HuH-7.5 (cell line): Measurements from ENCODE around the gene COPA.
"Not testable (repeated sequence)": the region's sequence is repeated elsewhere in the genome, so short reads cannot be mapped to it uniquely, and the experiment has no call there.

ENCODE experiments used
- DNase-seq: peaks from one replicate; pipeline ENCODE4 v3.0.0; 2011; ENCODE audit warnings: low spot score

The COPA gene

DNA sequence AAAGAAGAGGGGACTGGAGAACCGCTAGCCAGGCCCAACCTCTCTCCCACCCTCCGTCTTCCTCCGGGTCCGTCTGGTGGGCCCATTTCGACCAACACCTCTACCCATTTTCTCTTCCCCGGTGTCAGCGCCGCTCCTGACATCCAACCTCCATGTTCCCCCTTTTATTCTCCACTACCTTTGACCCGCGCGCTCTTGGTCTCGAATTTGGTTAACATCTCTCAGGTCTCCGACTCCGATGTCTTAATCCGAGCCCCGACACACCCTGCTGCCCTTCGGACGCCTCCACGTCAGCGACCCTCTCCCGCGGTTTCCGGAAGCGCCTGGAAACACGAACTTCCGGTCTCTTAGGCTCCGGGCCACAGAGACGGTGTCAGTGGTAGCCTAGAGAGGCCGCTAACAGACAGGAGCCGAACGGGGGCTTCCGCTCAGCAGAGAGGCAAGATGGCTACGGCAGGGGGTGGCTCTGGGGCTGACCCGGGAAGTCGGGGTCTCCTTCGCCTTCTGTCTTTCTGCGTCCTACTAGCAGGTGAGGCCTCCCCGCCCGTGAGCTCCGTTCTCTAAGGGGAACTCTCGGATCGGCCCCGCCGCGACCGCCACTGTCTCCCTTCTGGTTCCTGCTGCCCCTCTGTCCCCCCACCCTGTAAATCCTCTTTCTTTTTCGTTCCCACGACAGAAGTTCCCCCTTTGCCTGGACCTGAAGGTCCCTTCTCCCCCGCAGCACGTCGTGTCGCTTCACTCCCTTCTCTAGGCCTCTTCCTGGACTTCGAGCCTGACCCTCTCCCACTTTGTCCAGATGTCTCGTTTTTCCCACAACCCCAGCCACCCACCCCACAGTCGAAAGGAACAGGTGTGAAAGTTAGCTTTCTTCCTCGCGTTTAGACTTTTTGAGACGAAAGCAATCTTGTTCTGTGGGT is at the start of gene COPA, which contains the start of gene NCSTN:
Gene COPA (minus strand): TSS at position 298 of the 917 bp plus-strand sequence. CDS start 80 bp downstream, at position 218.
Gene NCSTN (plus strand): TSS at position 431 of the 917 bp plus-strand sequence. CDS start 14 bp downstream, at position 445.
- DNase-seq: peak; percentile 65

DNA sequence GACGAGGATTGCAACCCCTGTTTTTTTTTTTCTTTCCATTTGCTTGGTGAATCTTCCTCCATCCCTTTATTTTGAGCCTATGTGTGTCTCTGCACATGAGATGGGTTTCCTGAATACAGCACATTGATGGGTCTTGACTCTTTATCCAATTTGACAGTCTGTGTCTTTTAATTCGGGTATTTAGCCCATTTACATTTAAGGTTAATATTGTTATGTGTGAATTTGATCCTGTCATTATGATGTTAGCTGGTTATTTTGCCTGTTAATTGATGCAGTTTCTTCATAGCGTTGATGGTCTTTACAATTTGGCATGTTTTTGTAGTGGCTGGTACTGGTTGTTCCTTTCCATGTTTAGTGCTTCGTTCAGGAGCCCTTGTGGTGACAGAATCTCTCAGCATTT is 45.4 kb upstream of the COPA start:
- not testable (repeated sequence) for DNase-seq

DNA sequence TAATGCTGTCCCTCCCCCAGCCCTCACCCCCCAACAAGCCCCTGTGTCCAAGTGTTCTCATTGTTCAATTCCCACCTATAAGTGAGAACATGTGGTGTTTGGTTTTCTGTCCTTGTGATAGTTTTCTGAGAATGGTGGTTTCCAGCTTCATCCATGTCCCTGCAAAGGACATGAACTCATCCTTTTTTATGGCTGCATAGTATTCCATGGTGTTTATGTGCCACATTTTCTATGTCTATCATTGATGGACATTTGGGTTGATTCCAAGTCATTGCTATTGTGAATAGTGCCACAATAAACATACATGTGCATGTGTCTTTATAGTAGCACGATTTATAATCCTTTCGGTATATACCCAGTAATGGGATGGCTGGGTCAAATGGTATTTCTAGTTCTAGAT is 41.8 kb upstream of the COPA start:
- not testable (repeated sequence) for DNase-seq

DNA sequence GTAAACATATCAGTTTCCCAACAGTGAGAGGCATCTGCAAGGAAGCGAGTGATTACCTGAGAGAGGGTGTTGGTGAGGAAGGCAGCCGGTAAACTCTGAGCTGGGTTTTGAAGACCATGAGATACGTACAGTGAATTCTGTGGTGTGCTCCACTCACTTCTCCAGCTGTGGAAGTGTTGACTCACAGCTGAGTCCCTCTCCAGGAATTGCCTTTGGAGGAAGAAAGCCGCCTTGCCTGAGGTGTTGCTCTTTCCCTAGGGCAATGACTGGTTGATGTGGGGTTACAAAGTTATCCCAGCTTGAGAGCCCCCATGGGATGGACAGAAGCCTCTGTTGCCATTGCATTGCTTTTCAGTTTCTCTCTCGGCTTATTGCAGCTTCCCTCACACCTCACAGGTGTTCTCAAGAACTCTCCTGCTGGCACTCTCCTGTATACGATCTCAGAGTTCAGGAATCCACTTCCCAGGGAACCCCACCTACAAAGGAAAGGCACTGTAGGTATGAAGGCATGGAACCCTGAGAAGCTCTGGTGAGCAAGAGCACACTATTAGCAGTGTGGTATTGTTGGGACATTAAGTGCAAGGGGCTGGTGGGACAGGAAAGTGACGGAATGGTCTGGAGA is 34.6 kb upstream of the COPA start:
- no peak for DNase-seq

DNA sequence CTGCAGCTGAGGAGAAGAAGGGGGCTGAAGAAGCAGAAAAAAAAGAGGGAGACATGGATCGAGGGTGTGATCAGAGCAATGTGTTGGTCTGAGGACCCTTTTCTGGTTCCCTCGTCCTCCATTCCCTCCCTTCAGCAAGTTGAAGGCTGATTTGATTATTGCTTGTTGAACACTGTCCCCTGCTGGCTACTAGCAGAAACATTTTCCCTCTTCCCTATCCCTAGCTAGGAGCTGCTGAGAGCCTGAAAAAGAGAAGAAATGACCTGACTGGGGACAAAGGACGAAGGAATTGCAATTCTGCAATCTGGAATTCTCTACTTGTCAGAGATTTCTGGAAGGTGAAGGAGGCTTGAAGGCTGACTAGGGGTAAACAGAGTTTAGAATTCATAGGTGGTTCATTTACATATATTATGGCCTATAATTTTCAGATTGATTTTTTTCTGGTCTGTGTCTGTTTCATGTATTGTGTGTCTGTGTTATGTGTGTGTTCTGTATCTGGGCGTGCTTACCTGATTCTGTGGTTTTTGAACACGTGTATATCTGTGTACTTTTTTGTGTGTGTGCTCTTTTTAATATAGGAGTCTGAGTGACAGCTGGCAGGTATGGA is 33.6 kb upstream of the COPA start:
- DNase-seq: peak; percentile 59

DNA sequence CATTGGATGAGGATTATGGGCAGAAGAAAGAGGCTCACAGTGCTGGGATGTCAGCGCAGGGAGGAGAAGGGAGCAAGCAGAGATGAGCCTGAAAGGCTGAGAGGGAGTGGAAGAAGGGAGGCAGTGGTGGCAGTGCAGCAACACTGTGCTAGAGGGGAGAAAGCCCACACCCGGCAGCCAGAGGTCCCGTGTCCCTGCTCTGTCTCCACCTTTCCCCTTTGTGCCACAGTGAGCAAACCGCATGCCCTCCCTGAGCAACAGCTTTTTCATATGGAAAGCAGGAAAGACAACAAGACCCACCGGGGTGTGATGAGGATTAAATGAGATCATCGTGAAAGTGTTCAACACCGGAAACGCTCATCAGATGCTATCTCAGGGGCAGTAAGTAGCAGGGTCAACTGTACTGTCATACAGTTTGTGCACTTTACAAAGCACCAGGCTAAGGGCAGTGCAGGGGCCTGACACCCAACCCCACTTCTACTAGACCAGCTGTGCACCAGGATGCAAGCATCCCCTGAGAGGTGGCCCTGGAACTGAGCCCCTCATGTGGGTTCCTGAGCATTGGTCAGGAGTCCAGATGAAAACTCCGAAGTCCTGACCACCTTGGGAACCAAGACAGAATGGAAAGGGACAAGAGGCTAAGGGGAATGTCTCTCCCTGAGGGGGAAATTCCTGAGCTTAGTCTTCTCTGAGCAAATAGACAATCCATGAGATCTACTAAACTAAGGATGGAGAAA is 32.9 kb upstream of the COPA start:
- DNase-seq: no peak

DNA sequence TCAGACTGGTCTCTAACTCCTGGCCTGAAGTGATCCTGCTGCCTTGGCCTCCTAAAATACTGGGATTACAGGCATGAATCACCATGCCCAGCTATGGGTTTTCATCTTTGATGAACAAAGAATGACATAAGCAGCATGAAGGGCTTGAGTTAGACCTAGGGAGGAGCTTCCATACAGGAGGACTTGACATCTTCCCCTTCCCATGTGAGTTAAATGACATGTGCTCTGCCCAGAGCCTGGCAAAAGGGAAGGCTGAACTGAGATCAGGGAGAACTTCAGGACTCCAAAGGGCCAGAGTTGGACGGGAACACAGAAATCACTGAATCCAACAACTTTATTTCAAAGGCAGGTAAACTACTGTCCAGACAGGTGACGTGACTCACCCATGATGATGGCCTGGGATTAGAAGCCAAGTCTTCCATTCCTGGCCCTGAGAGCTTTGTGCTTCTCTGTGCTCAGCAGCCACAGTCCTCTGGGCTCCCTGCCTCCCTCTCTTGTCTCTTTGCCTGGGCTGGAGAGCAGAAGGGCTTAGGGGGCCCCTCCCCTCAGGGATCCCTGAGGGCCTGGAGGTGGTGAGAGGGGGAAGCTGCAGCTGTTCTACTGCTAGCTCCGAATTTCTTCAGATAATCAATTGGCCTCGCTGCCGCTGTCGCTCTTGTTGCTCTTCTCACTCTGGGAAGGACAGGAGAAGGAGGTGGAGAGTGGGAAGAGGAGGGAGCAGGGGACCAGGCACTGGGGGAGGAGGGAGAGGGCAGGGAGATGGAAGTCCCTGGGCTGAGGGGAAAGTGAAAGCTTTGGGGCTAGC is 31.5 kb upstream of the COPA start:
- no peak for DNase-seq

DNA sequence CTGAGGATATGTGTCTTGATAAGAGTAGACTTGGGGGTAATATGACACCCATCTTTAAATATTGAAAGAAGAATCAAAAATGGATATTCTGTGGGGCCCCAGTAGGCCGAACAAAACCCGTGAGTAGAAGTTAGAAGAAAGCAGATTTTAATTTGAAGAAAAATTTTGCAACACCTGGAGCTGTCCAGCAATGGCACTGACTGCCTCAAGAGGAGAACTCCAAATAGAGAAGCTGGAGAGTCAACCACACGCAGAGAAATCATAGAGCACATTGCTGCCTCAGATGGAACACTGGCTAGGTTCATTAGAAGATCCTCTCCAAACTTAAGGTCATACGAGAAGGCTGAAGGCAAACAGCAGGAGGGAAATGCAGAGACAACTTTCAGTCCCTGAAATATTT is 30.6 kb upstream of the COPA start:
- DNase-seq: no peak

DNA sequence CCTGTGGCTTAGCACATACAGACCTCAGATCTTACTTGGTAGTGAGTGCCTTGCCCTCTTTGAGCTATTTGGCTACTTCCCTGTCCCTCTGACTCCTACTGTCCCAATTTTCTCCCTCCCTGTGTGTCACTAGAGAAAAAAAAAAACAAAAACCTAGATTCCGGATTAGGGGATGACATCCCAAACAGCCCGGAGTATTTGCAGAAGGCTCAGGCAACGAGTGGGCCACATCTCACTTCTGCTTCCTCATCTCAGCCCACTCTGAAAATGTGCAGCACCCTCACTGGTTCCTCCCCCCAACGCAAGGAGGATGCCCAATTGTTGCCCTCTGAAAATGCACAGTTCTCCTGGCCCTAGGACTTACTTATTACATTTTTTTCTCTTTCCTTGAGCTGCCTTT is 28.7 kb upstream of the COPA start:
- no peak for DNase-seq

DNA sequence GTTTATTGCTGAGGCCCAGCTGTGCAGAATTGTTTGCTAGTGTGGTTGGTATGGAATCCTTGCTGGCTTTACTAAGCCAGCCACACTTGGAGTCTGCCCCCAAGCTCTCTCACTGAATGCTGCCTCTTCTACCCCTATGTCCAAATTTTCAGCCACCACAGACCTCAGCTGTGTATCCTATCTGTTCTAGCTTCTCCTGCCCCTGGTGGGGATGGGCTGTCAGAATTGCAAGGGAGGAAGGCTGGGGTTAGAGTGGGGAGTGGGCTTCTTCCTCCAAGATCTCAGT is 28.2 kb upstream of the COPA start:
- no peak for DNase-seq

DNA sequence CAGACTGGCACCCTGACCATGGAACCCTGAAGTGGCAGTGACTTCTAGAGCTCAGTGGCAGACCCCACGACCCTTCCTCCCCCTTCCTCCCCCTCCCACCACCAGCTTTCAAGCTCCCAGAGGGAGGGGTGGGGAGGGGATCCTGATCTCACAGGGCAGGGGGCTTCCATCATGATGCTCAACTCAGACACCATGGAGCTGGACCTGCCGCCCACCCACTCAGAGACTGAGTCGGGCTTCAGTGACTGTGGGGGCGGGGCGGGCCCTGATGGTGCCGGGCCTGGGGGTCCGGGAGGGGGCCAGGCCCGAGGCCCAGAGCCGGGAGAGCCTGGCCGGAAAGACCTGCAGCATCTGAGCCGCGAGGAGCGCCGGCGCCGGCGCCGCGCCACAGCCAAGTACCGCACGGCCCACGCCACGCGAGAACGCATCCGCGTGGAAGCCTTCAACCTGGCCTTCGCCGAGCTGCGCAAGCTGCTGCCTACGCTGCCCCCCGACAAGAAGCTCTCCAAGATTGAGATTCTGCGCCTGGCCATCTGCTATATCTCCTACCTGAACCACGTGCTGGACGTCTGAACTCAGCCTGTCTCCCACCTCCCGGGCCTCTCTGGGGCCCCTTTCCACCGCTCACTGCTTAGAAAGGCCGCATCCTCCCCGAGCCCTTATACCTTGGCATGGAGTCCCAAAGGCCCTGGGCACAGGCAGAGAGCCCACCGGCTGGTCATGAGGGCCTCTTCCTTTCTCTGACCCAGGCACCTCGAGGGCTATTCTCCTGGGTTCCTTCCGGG is 27.7 kb upstream of the COPA start:
- no peak for DNase-seq

DNA sequence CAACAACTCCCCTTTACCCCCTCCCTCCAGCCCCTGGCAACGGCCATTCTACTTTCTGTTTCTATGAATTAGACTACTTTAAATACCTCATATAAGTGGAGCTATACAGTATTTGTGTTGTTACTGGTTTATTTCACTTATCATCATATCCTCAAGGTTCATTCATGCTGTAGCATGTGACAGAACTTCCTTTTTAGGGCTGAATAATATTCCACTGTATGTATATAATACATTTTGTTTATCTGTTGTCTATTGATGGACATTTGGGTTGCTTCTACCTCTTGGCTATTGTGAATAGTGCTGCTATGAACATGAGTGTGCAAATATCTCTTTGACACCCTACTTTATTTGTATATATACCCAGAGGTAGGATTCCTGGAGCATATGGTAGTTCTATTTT is 26.0 kb upstream of the COPA start:
- no peak for DNase-seq

DNA sequence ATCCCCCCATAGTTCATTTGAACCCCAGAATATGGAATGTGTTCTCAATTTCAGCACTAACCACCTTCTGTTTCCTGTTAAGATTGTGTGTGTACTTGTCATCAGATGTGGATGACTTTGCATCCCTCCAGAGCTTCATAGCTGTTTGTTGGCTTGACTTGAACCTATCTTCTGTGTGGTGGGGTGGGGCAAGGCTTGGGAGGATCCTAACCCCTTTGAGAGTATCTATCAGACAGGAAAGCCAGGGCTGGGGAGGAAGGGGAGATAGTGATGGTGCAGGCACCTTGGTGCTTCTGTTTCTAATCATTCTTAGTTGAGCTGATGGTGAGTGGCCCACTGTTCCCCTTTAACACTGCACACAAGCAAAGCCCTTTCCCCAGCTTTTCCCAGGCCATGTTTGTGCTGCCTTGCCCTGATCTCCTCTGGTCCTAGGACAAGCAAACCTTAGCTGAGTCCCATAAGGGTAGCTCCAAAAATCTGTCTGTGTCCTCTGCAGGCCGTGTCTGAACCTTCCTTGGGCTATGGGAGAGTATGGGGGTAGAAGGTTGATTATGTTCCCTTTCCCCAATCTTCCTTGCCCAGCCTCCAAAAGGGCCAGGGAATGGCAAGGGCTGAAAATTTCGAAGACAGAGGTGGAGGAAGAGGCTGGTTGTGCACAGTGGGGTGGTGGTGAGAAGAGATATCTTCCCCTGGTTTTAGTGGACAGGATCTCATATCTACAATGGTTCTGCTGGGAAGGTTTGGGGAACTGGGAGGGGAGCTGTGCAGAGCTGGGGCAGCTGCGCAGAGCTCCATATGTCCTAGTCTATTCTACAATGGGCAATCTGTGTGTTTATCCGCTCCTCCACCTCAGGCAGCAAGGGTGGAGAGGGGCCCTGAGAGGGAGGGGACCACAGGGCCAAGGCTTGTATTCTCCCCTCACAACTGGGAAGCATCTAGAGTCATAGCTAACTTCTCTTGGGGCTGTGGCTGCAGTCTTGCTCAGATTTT is 25.2 kb upstream of the COPA start:
- DNase-seq: no peak

DNA sequence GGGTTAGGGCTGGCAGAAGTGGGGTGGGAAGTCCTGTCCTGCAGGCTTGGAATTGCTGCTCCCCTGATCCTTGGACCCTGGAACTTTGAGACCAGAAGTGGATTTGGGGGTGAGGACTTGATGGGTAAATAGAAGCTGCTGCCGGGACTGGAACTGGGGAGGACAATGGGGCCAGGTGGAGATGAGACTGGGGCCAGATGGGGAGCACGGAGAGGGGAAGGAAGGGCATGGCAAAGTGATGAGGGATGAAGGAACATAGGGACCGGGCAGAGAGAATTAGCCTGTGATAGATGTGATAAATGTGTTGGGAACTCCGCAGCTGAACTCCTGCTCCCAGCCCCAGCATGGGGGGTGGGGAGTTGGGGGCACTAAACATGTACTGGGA is 24.5 kb upstream of the COPA start:
- no peak for DNase-seq

DNA sequence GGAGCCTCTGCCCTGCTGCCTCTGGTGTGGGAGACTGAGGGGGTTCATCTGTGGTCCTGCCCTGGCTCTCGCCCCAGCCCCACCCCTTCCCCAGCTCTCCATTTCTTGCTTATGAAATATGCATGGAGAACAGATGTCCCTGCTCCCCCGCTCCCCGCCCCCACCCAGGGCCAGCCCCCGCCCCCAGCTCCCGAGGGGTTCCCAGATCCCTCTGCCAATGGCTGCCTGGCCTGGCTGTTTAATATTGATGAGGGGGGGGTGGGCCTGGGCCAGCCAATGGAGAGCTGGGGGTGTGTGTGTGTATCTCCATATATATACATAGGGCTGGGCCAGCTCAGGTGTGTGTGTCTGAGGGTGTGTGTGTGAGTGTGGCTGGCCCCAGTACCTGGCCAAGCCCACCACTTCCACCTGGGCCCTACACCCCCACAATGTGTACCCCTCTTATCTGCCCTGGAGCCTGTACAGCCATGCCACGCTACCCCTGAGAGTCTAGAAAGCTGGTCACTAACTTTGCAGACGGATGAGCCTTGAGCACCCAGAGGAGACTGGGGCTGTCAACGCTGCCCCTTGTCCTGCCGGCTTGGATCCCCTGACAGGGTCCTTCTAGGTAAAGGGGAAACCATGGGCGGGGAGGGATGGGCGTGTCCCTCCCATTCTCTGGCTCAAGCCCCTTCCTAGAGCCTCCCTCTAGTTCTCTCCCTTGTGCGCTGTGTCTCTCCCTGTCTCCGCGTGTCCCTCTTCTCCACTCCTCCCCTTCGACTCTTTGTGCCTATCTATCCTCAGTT is 23.9 kb upstream of the COPA start, which contains the start of gene NHLH1:
Gene NHLH1 (plus strand): TSS at position 341 of the 785 bp plus-strand sequence. CDS start 3,661 bp downstream, outside the sequence.
- DNase-seq: no peak

DNA sequence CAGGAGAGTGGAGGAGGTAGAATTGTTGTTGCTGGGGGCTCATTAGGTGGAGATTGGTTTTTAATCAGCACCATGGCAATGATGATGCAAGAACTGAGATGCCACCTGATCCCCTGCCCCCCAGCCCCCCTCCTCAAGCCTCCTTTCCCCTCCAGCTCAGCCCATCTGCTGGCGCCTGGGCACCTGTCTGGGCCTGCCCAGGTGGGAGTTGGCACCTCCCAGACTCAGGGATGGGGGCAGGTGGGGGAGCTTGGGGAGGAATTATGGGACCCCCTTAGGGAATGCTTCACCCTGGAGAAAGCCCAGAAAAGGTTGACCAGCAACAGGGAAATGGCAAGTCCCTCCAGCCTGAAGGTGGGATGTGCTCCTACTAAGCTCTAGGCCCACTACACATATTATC is 22.3 kb upstream of the COPA start:
- no peak for DNase-seq

DNA sequence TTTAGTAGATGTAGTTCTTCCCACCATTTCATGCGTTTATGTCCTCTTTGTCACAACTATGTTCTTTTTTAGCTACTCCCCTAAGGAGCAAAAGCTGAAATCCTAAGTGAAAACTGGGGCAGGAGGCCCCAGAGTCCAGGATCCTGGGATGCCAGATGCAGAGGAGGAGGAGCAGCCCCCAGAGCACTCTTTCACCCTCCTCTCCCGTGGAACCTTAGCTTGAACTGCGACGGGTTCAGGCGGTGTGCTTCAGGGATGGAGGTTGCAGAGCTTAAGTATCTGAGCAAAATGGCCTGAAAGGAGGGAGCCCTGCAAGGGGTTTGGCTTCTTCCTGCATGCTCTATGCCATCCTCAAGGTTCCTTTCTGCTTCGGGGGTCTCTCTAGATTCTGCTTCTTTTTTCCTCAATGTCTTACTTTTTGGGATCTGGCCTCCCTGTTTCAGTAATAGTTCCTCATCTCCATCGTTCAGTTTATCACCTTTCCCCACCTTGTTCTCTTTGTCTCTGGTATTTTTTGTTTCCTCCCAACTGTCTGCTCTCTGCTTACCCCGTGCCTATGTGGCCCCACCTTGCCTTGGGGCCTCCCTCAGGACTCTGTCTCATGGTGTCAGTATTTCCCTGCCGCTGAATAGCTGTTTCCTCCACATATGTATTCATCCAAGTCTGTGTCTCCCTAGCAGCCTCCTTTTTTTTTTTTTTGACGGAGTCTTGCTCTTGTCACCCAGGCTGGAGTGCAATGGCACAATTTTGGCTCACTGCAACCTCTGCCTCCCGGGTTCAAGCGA is 21.1 kb upstream of the COPA start:
- no peak for DNase-seq

DNA sequence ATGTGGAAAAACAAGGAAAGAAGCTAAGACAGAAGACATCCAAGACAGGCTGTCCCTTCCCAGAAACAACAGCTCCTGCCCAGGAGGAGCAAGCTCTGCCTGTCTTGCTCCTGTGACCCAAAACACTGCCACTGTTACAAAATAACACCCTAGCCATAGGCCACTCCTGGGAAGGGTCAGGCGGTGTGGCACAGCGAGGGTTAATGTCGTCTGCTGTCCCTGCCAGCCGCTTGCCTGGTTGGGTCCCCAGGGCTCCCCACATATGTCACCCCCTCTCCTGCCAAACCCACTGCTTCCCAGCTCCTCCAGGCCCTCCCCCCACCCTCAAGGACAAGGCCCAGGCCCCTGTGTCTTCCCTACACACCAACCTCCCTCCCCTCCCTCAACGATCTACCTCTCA is 20.0 kb upstream of the COPA start:
- DNase-seq: no peak
